DOHH2 (cell line): ENCODE results near the gene TESK2.
A peak's percentile ranks its signal among the peaks of the same experiment; 100 is the strongest.

Source experiments
- H3F3A ChIP-seq: fragments of 200-600 bp; sonication (generic), shearing (Covaris generic); 2 replicates; pipeline ENCODE4 v1.6.0; 2016; ENCODE audit warnings: antibody characterized with exemption, mild to moderate bottlenecking; ENCODE audit not compliant: control insufficient read depth, insufficient read depth
- H3K27ac ChIP-seq: fragments of 200-600 bp; sonication (generic); 2 replicates; pipeline ENCODE4 v1.5.1; 2014; ENCODE audit warnings: low read depth, mild to moderate bottlenecking, low read length, moderate library complexity
- H3K27me3 ChIP-seq: fragments of 200-600 bp; sonication (generic); 2 replicates; pipeline ENCODE4 v1.6.1; 2014; ENCODE audit warnings: mild to moderate bottlenecking, low read length, mixed read lengths; ENCODE audit not compliant: control insufficient read depth
- H3K36me3 ChIP-seq: fragments of 200-600 bp; sonication (generic); 2 replicates; pipeline ENCODE4 v1.6.1; 2014; ENCODE audit warnings: mild to moderate bottlenecking, low read length, moderate library complexity, mixed read lengths; ENCODE audit not compliant: control insufficient read depth
- H3K4me1 ChIP-seq: fragments of 200-600 bp; sonication (generic); 2 replicates; pipeline ENCODE4 v1.6.1; 2014; ENCODE audit warnings: mild to moderate bottlenecking, low read length, mixed read lengths; ENCODE audit not compliant: control insufficient read depth
- H3K4me2 ChIP-seq: fragments of 200-600 bp; sonication (generic); 2 replicates; pipeline ENCODE4 v1.6.0; 2014; ENCODE audit warnings: mild to moderate bottlenecking, low read length, moderate library complexity
- H3K4me3 ChIP-seq: fragments of 200-600 bp; sonication (generic); 2 replicates; pipeline ENCODE4 v1.5.1; 2014; ENCODE audit warnings: mild to moderate bottlenecking, low read length, mixed read lengths
- H3K79me2 ChIP-seq: fragments of 200-600 bp; sonication (generic); 2 replicates; pipeline ENCODE4 v1.6.1; 2014; ENCODE audit warnings: mild to moderate bottlenecking, low read length, mixed read lengths; ENCODE audit not compliant: control insufficient read depth
- H3K9me2 ChIP-seq: fragments of 200-600 bp; sonication (generic); replicated peaks from 2 replicates; pipeline ENCODE4 v1.6.1; 2014; ENCODE audit warnings: mild to moderate bottlenecking, low read length, mixed read lengths; ENCODE audit not compliant: control insufficient read depth
- H3K9me3 ChIP-seq: fragments of 200-600 bp; sonication (generic); 2 replicates; pipeline ENCODE4 v1.6.1; 2014; ENCODE audit warnings: antibody characterized with exemption, low read length, mixed read lengths; ENCODE audit not compliant: control insufficient read depth, insufficient read depth
- H4K20me1 ChIP-seq: fragments of 200-600 bp; sonication (generic); 2 replicates; pipeline ENCODE4 v1.6.0; 2014; ENCODE audit warnings: low read depth, mild to moderate bottlenecking, antibody characterized with exemption, low read length, moderate library complexity; ENCODE audit not compliant: control insufficient read depth, insufficient read depth
- EZH2phosphoT487 ChIP-seq: fragments of 200-600 bp; sonication (generic); IDR thresholded peaks from 2 replicates; pipeline ENCODE4 v1.6.1; 2017; ENCODE audit warnings: borderline replicate concordance, mild to moderate bottlenecking, antibody characterized with exemption, low read length, moderate library complexity, mixed read lengths
- TF ChIP-seq, protein P1 (sequence below): fragments of 200-600 bp; sonication (generic); IDR thresholded peaks from one replicate; pipeline ENCODE4 v1.5.1; 2014; ENCODE audit warnings: antibody characterized with exemption, mild to moderate bottlenecking, low read depth, low read length; ENCODE audit not compliant: poor library complexity, severe bottlenecking

The TESK2 gene

DNA sequence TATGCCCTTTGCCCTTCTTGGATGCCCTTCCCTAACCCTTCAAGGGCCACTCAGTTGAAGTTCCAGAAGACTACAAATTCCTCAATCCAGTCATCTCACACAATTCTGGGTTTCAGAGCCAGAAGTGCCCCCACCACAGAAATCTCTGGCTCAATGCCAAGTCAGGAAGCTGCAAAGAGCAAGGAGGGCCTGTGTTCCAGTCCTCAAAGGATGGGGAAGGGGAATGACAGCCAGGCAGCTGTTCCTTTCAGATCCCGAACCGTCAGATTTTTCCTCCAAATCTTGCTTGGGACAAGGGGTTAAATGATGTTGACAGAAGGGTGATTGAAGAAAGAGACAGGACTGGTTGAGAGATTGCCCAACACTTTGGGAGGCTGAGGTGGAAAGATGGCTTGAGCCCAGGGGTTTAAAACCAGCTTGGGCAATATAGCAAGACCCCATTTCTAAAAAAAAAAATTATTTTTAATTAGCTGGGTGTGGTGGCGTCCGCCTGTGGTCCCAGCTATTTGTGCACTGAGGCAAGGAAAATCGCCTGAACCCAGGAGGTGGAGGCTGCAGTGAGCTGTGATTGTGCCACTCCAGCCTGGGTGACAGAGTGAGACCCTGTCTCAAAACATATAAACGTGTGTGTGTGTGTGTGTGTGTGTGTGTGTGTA is 165.0 kb downstream of the TESK2 start:
- peak overlapping the region; percentile 36; the same call in 1 of the 2 replicates for H3K27ac ChIP-seq
- peaks cover 10% of the 10 kb centered on the region for H3F3A ChIP-seq
- peaks cover 25% of the 10 kb centered on the region for H3K36me3 ChIP-seq
- no peaks in the 10 kb centered on the region for H3K27me3 ChIP-seq
- no peaks in the 10 kb centered on the region for H3K9me3 ChIP-seq
- H3K9me2 ChIP-seq, result no peaks in the 10 kb centered on the region
- TF ChIP-seq EZH2phosphoT487, result no peak
- TF ChIP-seq, protein P1, sequence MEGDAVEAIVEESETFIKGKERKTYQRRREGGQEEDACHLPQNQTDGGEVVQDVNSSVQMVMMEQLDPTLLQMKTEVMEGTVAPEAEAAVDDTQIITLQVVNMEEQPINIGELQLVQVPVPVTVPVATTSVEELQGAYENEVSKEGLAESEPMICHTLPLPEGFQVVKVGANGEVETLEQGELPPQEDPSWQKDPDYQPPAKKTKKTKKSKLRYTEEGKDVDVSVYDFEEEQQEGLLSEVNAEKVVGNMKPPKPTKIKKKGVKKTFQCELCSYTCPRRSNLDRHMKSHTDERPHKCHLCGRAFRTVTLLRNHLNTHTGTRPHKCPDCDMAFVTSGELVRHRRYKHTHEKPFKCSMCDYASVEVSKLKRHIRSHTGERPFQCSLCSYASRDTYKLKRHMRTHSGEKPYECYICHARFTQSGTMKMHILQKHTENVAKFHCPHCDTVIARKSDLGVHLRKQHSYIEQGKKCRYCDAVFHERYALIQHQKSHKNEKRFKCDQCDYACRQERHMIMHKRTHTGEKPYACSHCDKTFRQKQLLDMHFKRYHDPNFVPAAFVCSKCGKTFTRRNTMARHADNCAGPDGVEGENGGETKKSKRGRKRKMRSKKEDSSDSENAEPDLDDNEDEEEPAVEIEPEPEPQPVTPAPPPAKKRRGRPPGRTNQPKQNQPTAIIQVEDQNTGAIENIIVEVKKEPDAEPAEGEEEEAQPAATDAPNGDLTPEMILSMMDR, result no peak
- H3K4me2 ChIP-seq, result peak overlapping the region; percentile 89
- peak overlapping the region; percentile 78 for H3K4me3 ChIP-seq
- peaks cover 30% of the 10 kb centered on the region for H3K79me2 ChIP-seq
- no peaks in the 10 kb centered on the region for H4K20me1 ChIP-seq
- H3K4me1 ChIP-seq, result peaks cover 34% of the 10 kb centered on the region

DNA sequence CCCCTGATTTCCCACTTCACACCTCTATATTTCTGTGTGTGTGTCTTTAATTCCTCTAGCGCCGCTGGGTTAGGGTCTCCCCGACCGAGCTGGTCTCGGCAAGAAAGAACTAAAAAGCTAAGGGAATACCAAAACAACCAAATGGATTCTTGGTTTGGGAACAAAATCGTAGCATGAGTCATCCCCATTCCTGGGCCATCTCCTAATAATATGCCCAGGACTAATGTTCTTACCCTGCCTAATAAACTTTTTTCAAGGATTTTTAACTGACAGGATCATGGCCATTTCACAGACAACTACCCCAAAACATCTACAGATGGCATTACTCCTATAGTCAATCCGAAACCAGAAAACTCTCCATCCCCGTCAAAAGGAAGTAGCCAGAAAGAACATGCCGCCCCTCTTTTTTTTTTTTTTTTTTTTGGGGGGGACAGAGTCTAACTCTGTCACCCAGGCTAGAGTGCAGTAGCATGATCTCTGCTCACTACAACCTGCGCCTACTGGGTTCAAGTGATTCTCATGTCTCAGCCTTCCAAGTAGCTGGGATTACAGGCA is 168.4 kb downstream of the TESK2 start:
- Histone ChIP-seq H3K27ac (no peak overlapping the region), H4K20me1 (no peaks in the 10 kb centered on the region), H3K9me2 (no peaks in the 10 kb centered on the region), H3K4me3 (no peak overlapping the region), H3K9me3 (no peaks in the 10 kb centered on the region), H3K4me2 (no peak overlapping the region), H3F3A (no peaks in the 10 kb centered on the region), H3K4me1 (peaks cover 19% of the 10 kb centered on the region), H3K27me3 (no peaks in the 10 kb centered on the region), H3K79me2 (peaks cover 14% of the 10 kb centered on the region), H3K36me3 (peaks cover 6% of the 10 kb centered on the region; the same call in 1 of the 2 replicates)
- no peak for TF ChIP-seq EZH2phosphoT487
- TF ChIP-seq, protein P1, result no peak

DNA sequence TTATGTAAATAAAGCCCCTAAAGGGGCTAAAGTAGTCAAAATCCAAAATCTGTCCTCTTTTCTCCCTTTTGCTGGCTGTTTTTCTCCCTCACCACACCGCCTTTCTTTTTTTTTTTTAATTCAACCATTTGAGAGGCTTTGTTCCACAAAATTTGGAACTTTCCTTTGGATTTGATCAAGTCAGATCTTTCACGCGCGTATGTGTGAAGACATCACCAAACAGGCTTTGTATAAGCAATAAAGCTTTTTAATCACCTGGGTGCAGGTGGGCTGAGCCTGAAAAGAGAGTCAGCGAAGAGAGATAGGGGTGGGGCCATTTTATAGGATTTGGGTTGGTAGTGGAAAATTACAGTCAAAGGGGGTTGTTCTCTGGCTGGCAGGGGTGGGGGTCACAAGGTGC is 169.5 kb downstream of the TESK2 start:
- Histone ChIP-seq H3K4me1 (peaks cover 8% of the 10 kb centered on the region), H3K27ac (no peak overlapping the region), H3K4me3 (no peak overlapping the region), H3K27me3 (no peaks in the 10 kb centered on the region), H3K9me3 (no peaks in the 10 kb centered on the region), H3K36me3 (no peaks in the 10 kb centered on the region), H3F3A (no peaks in the 10 kb centered on the region), H4K20me1 (no peaks in the 10 kb centered on the region), H3K4me2 (no peak overlapping the region), H3K79me2 (peaks cover 3% of the 10 kb centered on the region), H3K9me2 (no peaks in the 10 kb centered on the region)
- TF ChIP-seq, protein P1, result no peak
- TF ChIP-seq EZH2phosphoT487, result no peak
